Esophagus (tissue), 2 donors: ENCODE measurements around the gene SOD2. TPM values are rescaled to one million over a fixed set of nuclear protein-coding genes. Genes with fewer than 3 reads are reported as not detected.

Experiments used
- H3K27ac ChIP-seq, 2 donors: one replicate each; pipeline ENCODE4 v1.5.1; 2013; ENCODE audit warnings: low read depth in 2 of 2, mild to moderate bottlenecking in 2 of 2, inconsistent platforms in 1 of 2, low read length in 1 of 2, moderate library complexity in 1 of 2
- H3K27me3 ChIP-seq, 2 donors: one replicate each; pipeline ENCODE4 v1.6.1; 2013; ENCODE audit warnings: low read length in 2 of 2, control low read depth in 1 of 2, mild to moderate bottlenecking in 1 of 2; ENCODE audit not compliant: insufficient read depth in 2 of 2, control insufficient read depth in 1 of 2
- H3K36me3 ChIP-seq, 2 donors: one replicate each; pipeline ENCODE4 v1.6.1; 2013; ENCODE audit warnings: low read length in 1 of 2; ENCODE audit not compliant: control insufficient read depth in 2 of 2, insufficient read depth in 2 of 2
- H3K4me1 ChIP-seq, 2 donors: one replicate each; pipeline ENCODE4 v1.6.1; 2013; ENCODE audit warnings: low read length in 1 of 2; ENCODE audit not compliant: control insufficient read depth in 2 of 2, insufficient read depth in 2 of 2
- H3K4me3 ChIP-seq, 2 donors: one replicate each; pipeline ENCODE4 v1.5.1; 2013; ENCODE audit warnings: low read length in 2 of 2, mild to moderate bottlenecking in 2 of 2, low read depth in 1 of 2, moderate library complexity in 1 of 2
- H3K9me3 ChIP-seq, 2 donors: one replicate each; pipeline ENCODE4 v1.6.1; 2013; ENCODE audit warnings: mild to moderate bottlenecking in 2 of 2, low read depth in 1 of 2, low read length in 1 of 2, moderate library complexity in 1 of 2; ENCODE audit not compliant: control insufficient read depth in 2 of 2, insufficient read depth in 1 of 2
- WGBS, 2 donors: extraction: QIAGEN DNeasy Blood & Tissue Kit; methylation state at CpG; one replicate each; pipeline ENCODE4 v1.1.7; 2013; 5-methylcytosine and 5-hydroxymethylcytosine counted together
- polyA plus RNA-seq, 2 donors: library from polyadenylated mRNA; stranded (reverse); fragments of 200-250 nt; gene quantifications; one replicate each; pipeline ENCODE4 v1.2.3, GENCODE V29; 2013
- donor health status: healthy with polysubstance abuse.
- donor health status: Bipolar disorder and iron deficiency.

Gene SOD2
- polyA plus RNA-seq, 2 donors: 79.1 to 167 TPM

GRCh38 chr6:159688266-159688905 is 4.7 kb downstream of the SOD2 start:
- H3K4me3 ChIP-seq: no peak overlapping the region
- WGBS, 2 donors: 64 to 73% methylated on average over 5 of the region's 5 CpGs

DNA sequence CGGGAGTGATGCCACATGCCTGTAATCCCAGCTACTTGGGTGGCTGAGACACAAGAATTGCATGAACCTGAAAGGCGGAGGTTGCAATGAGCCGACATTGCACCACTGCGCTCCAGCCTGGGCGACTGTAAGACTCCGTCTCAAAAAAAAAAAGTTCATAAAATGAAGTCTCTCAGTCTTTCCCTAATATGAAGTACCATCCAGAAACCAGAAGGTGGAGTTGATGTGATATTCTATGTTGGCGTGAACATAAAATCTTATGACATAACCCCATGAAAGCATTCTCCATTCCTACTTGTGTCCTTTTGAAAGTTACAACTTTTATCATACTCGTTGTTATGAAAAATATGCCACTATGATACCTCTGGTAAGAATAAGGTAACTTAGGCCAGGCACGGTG is 5.7 kb downstream of the SOD2 start:
- no peak overlapping the region for H3K4me3 ChIP-seq
- no peaks in the 10 kb centered on the region for H3K9me3 ChIP-seq
- WGBS, 2 donors: 92 to 94% methylated on average over 9 of the region's 9 CpGs
- peaks cover 0 to 4% of the 10 kb centered on the region in 2 donors for H3K4me1 ChIP-seq
- no peaks in the 10 kb centered on the region for H3K27me3 ChIP-seq
- peaks cover 5 to 6% of the 10 kb centered on the region in 2 donors for H3K36me3 ChIP-seq
- no peak overlapping the region for H3K27ac ChIP-seq

More at GRCh38 chr6:159688266-159688905, 4.7 kb downstream of the SOD2 start:
- H3K9me3 ChIP-seq: no peaks in the 10 kb centered on the region
- peaks cover 3 to 6% of the 10 kb centered on the region in 2 donors for H3K36me3 ChIP-seq
- H3K27me3 ChIP-seq: no peaks in the 10 kb centered on the region
- no peak overlapping the region for H3K27ac ChIP-seq
- peaks cover 0 to 4% of the 10 kb centered on the region in 2 donors for H3K4me1 ChIP-seq

GRCh38 chr6:159686703-159687102 is 6.3 kb downstream of the SOD2 start:
- 78 to 80% methylated on average over 3 of the region's 3 CpGs for WGBS, 2 donors
- Histone ChIP-seq H3K9me3 (no peaks in the 10 kb centered on the region), H3K27ac (no peak overlapping the region), H3K36me3 (peaks cover 4 to 5% of the 10 kb centered on the region in 2 donors), H3K4me1 (peaks cover 0 to under 1% of the 10 kb centered on the region in 2 donors), H3K4me3 (no peak overlapping the region), H3K27me3 (no peaks in the 10 kb centered on the region)

DNA sequence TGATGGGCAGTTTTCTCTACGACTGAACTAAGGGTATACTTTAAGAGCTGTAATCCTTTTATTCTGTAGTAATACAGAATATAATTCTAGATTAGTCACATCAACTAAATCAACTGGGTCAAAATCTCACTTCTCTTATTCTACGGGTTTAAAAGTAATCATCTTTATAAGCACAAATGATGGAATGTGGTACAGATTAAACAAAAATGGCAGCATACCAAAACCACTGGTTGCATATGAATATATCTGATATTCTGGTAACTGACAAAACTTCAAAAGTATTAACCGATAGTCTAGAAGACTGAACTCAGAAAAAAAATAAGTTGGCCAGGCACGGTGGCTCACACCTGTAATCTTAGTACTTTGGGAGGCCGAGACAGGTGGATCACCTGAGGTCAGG is 7.0 kb downstream of the SOD2 start:
- H3K4me3 ChIP-seq: no peak overlapping the region
- 76 to 82% methylated on average over 5 of the region's 5 CpGs for WGBS, 2 donors
- H3K36me3 ChIP-seq: peaks cover 5% of the 10 kb centered on the region in 2 donors
- H3K27ac ChIP-seq: no peak overlapping the region
- no peaks in the 10 kb centered on the region for H3K4me1 ChIP-seq
- H3K9me3 ChIP-seq: no peaks in the 10 kb centered on the region
- no peaks in the 10 kb centered on the region for H3K27me3 ChIP-seq

DNA sequence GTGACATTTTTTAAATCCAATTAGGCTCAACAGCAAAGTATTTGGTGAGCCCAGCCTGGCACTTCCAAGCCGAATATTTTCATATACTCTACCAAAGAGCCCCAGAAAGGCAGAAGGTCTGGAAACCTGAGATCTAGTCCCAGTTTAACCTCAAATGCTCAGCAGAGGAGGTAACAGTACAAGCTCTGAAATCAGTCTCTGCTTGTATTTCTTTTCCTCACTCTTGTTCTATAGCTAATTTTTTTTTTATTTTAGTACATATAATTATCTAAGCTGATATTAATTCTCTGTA is 9.1 kb downstream of the SOD2 start:
- Histone ChIP-seq H3K27me3 (no peaks in the 10 kb centered on the region), H3K4me3 (no peak overlapping the region), H3K9me3 (no peaks in the 10 kb centered on the region), H3K27ac (no peak overlapping the region), H3K36me3 (peaks cover 2 to 4% of the 10 kb centered on the region in 2 donors), H3K4me1 (no peaks in the 10 kb centered on the region)
- 93 to 95% methylated on average over 1 of the region's 1 CpG for WGBS, 2 donors

DNA sequence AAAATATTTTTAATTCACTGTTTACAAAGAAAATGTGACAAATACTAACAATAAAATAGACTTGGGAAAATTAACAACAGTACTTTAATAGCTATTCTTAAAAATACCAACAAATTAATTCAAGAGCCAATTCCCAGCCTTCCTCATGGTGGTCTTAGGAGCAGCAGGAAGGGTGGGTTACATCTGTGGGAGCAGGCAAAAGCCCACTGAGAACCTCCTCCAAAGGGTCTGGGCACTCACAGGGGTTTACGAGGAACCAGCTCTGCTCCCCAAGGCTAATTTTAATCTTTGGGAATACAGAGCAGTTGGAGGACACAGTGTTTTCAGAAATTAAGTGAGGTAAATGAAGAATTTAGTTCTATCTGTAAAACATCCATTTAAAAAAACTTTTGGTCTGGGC is 10.2 kb downstream of the SOD2 start:
- H3K27ac ChIP-seq: no peak overlapping the region
- H3K4me3 ChIP-seq: no peak overlapping the region
- 96 to 97% methylated on average over 1 of the region's 1 CpG for WGBS, 2 donors
- peaks cover 2 to 5% of the 10 kb centered on the region in 2 donors for H3K36me3 ChIP-seq
- H3K27me3 ChIP-seq: no peaks in the 10 kb centered on the region
- H3K4me1 ChIP-seq: no peaks in the 10 kb centered on the region
- no peaks in the 10 kb centered on the region for H3K9me3 ChIP-seq

GRCh38 chr6:159682295-159682694 is 10.7 kb downstream of the SOD2 start:
- Histone ChIP-seq H3K9me3 (no peaks in the 10 kb centered on the region), H3K4me1 (no peaks in the 10 kb centered on the region), H3K27me3 (no peaks in the 10 kb centered on the region), H3K36me3 (peaks cover 2 to 7% of the 10 kb centered on the region in 2 donors), H3K27ac (no peak overlapping the region), H3K4me3 (no peak overlapping the region)
- 62 to 69% methylated on average over 3 of the region's 3 CpGs for WGBS, 2 donors

DNA sequence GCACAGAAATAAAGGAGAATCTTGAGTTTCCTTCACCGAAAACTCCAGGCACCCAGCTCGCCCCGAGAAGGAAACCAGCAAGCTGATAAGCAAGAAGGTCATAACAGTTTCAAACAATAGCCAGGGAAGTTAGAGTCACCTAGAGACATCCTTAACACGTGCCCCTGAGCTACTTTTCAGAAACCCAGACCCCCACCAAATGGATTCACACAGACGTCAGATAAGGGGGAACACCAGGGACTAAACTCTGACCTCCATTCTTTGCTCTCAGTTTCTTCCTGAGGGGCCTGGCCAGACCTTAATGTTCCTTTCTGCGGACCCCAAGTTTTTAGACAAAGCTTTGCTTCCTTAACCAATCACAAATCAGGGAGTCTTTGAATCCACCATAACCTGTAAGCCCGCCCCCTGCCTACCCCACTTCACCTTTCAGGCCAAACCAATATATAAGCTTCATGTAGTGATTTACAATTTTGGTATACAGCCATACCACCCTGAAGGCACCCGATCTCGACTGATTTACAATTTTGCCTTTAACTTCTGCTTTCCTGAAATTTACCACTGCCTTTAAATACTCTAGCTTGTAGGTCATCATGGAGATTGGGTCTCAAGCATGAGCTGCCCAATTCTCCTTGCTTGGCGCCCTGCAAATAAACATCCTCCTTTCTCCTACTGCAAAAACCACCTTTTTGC is 11.7 kb downstream of the SOD2 start:
- Histone ChIP-seq H3K27ac (no peak overlapping the region), H3K4me3 (no peak overlapping the region), H3K27me3 (no peaks in the 10 kb centered on the region), H3K36me3 (peaks cover 2 to 7% of the 10 kb centered on the region in 2 donors), H3K4me1 (no peaks in the 10 kb centered on the region), H3K9me3 (no peaks in the 10 kb centered on the region)
- 77 to 86% methylated on average over 10 of the region's 10 CpGs for WGBS, 2 donors

GRCh38 chr6:159680104-159680503 is 12.9 kb downstream of the SOD2 start:
- Histone ChIP-seq H3K4me3 (no peak overlapping the region), H3K36me3 (peaks cover 2 to 7% of the 10 kb centered on the region in 2 donors), H3K27ac (no peak overlapping the region), H3K9me3 (no peaks in the 10 kb centered on the region), H3K4me1 (no peaks in the 10 kb centered on the region), H3K27me3 (no peaks in the 10 kb centered on the region)
- 60 to 64% methylated on average over 3 of the region's 3 CpGs for WGBS, 2 donors
